IPS-11a (cell line): ENCODE results near the gene CTIF.
"Not testable (repeated sequence)": the region's sequence is repeated elsewhere in the genome, so short reads cannot be mapped to it uniquely, and the experiment has no call there.

Experiments used
- H3K4me3 ChIP-seq: one replicate; pipeline ENCODE4 v1.5.1; 2013; ENCODE audit warnings: low read depth, low read length, control low read depth

CTIF gene

DNA sequence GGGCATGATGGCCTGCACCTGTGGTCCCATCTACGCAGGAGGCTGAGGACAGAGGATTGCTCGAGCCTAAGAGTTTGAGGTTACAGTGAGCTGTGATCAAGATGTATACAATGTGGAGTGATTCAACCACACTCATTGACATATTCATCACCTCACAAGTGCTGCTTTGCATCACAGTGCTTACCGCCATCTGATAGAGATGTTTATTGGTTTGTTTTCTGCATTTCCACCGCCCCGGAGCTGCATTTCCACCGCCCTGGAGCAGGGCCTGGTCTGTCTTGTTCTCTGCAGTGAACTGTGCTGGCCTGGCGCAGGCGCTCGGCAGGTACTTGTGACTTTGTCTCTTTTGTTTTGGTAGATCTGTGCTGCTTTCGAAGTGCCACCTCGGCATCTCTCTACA is 315.9 kb downstream of the CTIF start:
- H3K4me3 ChIP-seq, result no peak overlapping the region

GRCh38 chr18:48855422-48856377 is 316.9 kb downstream of the CTIF start:
- no peak overlapping the region for H3K4me3 ChIP-seq

- no peak overlapping the region for H3K4me3 ChIP-seq
These were observed 318.3 kb downstream of the CTIF start for GRCh38 chr18:48857023-48857694.

GRCh38 chr18:48858676-48859075 is 319.8 kb downstream of the CTIF start:
- H3K4me3 ChIP-seq, result no peak overlapping the region

DNA sequence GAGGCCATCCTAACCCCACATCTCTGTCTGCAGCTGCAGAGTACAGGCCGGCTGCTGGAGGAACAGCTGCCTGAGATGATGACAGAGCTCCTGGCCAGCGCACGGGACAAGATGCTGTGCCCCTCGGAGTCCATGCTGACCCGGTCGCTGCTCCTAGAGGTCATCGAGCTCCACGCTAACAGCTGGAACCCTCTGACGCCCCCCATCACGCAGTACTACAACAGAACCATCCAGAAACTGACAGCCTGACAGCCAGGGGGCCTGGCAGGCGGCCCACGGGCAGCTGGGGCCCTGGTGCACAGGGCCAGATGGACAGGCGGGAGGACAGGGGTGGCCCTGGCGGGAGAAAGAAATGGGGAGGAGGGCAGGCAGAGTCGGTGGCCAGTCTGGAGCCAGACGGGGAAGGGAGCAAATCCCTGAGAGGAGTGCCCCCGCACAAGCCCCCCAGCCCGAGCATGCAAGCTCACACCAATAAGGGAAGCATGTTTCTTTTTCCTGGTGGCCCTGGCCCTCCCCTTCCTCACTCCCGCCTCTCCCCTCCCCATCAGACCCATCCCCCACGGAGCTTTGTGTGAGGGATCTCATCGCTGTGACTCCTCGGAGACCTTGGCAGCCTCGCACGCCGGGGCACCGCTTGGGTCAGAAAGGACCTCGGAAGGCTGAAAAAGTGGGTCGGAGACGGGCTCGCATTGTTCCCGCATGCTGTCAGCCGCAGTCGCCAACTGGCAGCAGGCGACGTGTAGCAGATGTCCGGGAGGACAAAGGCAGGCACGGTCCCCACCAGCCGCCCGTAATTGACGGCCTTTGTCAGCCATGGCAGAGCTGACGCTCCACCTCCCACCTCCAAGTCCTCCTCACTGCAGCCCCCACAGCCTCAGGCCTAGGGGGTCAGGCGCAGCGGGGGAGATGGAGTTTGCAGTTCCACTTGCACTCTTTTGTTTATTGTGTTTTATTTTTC is 320.8 kb downstream of the CTIF start:
- H3K4me3 ChIP-seq, result no peak overlapping the region

DNA sequence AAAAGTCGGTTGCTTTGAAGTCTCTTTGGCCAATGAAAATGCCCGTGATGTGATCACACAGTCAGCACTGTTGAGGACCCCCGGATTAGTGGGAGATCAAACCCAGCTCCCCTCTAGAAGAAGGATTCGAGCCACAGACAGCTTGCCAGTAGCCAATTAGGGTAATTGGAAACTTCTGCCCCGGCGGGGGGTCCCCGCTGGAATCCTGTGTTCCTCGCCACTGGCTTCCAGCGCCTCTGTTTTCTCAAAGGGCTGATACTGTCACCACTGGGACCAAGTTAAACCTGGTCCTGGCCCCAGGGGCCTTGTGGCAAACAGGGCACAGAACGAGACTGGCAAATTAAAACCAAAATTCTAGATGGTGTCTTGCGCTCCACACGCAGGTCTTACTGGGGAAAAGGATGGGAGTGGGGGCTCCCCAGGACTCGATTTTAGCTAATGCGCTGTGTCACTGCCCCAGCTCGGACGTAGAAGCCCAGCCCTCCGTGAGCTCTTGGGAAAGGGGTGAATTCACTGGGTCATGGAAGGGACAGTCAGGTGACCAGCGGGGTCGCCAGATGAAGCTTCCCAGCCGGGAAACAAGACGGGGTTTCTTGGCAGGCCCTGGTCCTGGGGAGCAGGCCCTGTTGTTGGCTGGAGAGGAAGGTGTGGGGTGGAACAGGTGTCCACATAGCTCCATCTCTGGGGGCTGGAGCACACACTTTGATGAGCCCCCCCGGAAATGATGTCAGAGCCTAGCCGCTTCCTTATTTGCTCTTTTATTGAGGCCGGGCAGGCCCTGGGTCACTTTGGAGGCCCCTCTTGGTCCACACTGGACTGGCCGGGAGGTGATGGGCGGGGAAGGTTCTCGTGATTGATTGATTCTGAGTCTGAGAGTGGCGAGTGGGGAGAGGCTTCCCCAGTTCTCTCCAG is 321.7 kb downstream of the CTIF start:
- no peak overlapping the region for H3K4me3 ChIP-seq

- H3K4me3 ChIP-seq, result no peak overlapping the region
These were observed 322.4 kb downstream of the CTIF start for GRCh38 chr18:48861181-48861708.

DNA sequence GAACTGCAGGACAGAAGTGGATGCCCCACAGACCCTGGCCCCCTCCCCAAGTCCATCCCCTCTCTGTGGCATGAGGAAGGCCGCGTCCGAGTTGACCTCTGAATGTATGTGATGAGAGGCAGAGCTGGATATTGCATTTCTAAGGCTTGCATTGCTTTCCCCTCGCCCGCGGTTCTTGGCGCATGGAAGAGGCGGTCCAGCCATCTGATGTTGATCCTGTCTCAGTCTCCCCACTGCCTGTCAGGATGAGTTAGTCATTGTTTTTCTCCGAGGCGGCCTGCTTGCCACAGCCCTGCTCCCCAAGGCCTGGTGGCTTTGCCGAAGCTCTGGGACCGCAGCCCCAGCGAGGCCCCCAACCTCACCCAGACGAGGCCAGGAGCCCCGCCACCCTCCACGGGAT is 323.3 kb downstream of the CTIF start:
- H3K4me3 ChIP-seq, result no peak overlapping the region

GRCh38 chr18:48862678-48863270 is 323.9 kb downstream of the CTIF start:
- no peak overlapping the region for H3K4me3 ChIP-seq

DNA sequence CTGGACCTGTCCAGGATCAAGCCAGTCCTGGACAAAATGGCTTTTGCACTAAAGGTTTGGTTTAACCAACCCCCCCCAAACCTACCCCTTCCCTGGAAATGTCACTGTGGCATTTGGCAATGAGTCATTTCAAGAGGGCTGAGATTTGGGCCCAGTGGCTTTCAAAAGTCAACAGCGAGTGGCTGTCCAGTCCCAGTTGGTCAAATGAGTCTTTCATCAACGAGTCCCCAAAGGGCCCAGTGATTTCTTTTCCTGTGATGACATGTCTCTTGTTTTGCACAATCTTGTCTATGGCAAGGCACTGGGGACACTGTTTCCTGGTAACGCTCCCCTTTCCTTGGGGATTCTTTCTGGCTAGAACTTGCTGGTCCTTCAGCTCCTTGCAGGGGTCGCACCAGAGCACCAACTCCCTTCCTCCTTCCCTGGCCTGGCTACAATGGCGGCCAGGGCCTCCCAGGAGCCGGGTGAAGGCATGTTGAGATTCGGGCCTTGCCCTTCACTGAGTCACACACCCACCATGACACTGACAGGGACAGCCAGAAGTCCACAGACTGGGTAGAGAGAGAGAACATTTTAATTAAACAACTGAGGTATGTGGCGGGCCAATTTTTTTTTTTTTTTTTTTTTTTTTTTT is 324.7 kb downstream of the CTIF start:
- no peak overlapping the region for H3K4me3 ChIP-seq

DNA sequence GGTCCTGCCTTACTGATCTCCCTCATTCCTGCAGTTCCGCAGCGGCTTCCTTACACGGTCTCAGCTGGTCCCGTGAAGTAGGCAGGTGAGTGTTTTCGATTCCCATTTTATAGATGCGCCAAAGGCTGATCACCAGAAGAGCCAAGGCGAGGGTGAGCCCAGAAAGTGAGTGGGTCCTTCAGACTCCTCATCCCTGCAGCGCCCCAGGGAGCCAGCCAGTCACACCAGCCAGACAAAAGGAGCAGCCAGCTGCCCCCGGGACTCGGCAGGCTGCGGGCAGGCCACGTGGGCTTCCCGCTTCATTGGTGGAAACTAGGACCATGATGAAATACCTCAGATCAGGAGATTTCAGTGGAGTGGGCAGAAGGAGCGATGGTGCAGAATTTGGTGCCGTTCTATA is 326.0 kb downstream of the CTIF start:
- no peak overlapping the region for H3K4me3 ChIP-seq

DNA sequence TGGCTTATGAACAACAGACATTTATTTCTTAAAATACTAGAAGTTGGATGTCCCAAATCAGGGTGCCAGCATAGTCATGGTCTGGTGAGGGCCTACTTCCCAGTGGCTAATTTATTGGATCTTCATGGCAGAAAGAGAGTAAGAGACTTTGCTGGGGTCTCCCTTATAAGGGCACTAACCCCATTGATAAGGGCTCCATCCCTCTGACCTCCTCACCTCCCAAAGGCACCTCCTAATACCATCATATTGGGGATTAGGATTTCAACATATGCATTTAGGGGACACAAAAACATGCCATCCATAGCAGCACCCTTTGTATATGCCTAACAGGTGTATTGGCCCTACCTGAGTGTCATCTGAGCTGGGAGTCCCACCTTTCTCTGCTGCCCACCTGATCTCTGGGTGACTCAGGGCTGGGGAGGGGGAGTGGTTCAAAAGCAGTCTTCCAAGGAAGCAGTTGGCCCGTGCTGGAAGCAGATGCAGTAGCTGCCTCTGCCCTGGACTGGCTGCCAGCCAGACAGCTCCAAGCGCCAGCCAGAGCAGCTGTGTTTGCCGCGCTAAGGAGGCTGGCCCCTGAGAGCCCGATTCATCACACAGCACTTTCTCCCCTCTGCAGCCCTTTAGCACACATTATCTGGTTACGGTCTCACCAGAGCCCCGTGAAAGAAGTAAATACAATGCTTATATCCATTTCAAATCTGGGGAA is 327.4 kb downstream of the CTIF start:
- H3K4me3 ChIP-seq, result no peak overlapping the region

GRCh38 chr18:48866856-48867255 is 328.0 kb downstream of the CTIF start:
- no peak overlapping the region for H3K4me3 ChIP-seq

DNA sequence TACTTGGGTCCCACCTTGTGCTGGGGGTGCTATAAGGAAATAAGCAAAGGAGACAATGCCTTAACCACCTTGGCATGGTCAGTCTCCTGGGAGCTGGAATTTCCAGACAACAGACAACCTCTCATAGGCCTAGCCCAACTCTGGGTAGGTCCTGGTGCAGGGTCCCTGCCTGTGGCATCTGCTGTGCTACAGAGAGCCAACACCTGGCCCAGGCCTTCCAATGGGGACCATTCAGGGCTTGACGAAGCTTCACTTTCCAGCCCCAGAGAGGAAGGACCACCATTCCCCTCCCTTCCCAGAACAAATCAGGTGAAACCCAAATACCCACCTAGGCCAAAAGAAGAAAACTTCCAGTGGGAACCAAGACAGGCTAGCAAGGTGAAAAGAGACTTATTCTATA is 329.1 kb downstream of the CTIF start:
- no peak overlapping the region for H3K4me3 ChIP-seq

- H3K4me3 ChIP-seq, result no peak overlapping the region
These were observed 329.9 kb downstream of the CTIF start for GRCh38 chr18:48868468-48869466.

DNA sequence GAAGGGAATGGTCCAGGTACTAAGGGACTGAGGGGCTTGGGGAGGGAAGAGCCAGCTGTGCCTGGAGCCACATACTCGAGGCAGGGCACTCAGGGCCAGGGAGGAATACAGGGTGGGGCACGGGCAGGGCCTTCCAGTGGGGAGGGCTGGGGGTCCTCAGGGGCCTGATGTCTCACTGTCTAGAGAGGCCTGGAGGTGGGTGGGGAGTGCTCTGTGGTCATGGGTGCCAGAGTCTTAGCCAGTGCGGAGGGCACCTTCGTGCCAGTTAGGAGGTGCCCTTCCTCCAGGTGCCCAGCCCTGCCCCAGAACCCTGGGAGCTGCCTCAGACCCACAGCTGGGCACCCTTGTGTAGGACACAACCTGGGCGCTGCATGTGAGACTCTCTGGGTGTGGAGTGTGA is 330.8 kb downstream of the CTIF start:
- H3K4me3 ChIP-seq, result no peak overlapping the region

GRCh38 chr18:48870926-48871325 is 332.1 kb downstream of the CTIF start:
- not testable (repeated sequence) for H3K4me3 ChIP-seq
